Stimulated activated CD8-positive, alpha-beta memory T cell treated with anti-CD3 and anti-CD28 coated beads, Interleukin-4, amount 100 ng/mL, for 1 hour (primary cell): ENCODE data around the gene CD40.

Experiments used
- DNase-seq, 2 donors: peaks; one replicate each; pipeline ENCODE4 v3.0.0-alpha.2; 2020; ENCODE audit warnings: low read depth in 2 of 2, low spot score in 1 of 2

The CD40 gene

DNA sequence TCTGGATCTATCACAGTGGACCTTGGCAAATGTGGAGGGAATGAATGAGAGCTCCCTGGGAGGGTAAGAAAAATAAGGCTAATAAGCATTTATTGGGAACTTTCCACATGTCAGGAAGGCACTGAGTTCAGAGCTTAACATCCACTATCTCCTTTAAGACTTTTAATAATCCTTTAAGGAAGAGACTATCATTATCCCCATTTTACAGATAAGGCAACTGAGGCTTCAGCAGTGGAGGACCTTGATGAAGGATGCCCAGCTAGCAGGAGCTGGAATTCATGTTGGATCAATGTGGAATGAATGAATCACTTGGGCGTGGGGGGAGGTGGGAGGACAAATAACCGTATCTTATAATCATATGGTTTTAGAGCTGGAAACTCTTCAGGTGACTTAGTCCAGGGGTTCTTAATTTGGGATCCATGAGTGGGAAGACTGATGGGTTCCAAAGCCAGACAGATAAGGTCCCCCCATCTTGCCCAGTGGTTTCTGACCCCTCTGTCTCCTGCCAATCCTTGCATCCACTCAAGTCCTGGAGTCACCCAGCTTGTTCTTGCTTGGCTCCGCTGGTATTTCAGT, 54.9 kb downstream of the CD40 start:
- DNase-seq, result no peak

- no peak for DNase-seq
Measured at GRCh38 chr20:46173652-46174468, 55.7 kb downstream of the CD40 start.

DNA sequence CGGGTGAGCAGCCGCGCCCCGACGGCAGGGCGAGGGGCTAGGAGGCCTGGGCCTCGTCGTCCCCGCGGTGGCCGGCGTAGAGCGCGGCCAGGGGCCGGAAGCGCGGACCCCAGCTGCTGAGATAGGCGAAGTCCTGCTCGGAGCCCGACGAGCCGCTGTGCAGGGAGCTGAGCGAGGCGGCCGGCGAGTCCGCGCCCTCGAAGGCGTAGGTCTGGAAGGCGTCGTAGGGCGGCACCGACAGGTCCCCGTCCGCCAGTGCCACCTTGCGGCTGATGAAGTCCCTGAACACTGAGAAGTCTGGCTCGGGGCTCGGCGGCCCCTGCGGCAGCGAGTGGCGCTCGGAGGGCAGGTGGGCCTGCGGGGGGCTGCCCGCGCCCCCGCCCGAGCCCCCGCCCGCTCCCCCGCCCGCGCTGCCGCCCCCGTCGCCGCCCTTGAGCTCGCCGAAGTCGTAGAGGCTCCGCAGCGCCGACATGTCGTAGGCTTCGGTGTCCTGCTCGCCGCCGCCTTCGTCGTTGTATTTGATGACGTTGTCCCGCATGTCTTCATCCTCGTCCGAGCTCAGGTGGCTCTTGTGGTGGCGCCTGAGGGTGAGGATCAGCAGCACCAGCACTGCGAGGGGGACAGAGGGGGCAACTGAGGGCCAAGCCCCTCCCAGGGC, 56.5 kb downstream of the CD40 start:
- DNase-seq, result peak; percentile 21 to 31

DNA sequence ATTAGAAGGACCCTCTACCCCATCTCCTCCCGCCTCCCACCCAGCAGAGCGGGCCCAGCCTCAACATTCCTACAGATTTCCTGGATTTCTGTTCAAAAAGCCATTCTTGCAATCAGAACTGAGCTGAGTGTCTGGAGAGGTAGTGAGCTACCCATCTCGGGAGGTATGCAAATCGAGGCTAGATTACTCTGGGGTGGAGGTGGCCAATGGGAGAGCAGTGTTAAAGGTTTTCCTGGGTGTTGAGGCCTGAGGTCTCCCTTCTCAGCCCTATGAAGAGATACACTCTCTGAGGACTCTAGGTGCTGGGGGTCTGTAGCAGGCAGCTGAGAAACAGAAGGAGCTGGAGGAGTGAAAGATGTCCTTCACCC, 57.0 kb downstream of the CD40 start:
- no peak for DNase-seq

- DNase-seq, result no peak
Measured at GRCh38 chr20:46176739-46177378, 58.7 kb downstream of the CD40 start.

DNA sequence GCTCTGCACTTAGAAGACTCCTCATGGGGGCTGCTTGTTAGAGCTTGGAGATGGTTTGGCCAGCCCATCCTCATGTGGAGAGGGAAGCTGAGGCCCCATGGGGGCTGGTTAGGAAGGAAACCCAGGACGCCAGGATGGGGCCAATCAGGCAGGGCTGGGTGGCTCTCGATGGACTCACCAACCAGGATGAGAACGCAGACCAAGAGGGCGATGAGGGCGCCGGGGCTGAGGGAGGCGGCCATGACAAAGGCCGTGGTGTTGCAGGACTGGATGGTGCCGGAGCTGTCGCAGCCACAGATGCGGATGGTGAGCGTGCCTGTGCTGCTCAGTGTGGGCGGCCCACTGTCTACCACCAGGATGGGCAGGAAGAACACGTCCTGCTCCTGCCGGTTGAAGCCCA, 59.7 kb downstream of the CD40 start:
- DNase-seq, result no peak

DNA sequence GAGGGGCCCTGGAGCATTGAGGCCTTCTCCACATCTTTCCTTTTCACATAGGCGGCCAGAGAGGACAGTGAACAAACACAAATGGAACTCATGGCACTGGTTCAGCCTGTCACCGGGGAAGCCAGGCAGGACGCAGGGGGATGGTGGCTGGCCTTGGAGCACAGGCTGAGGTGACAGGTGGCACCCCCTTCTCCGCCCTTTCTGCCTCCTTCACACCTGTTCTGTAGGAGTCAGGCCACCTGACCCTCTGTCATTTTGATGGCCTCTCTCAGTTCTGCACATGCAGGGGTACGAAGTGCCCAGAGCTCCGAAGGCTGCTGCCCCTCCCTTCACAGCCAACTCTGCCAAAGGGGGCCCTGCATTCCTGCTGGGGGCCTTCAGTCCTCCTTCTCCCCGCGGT, 60.8 kb downstream of the CD40 start:
- DNase-seq, result no peak
